ENCODE data around the gene TUBGCP2.

- no peak for TF ChIP-seq CTCF (IDR thresholded peaks at IDR 0.05)
- TF ChIP-seq REST (IDR thresholded peaks at IDR 0.05; ENCODE audit: insufficient read depth in 1 of 2, low read depth in 2 of 2, low read length in 1 of 2) = no peak
- no peak for TF ChIP-seq POLR2AphosphoS5 (IDR thresholded peaks at IDR 0.05; ENCODE audit: low read depth, low read length)
- TF ChIP-seq SIN3A (IDR thresholded peaks at IDR 0.05; ENCODE audit: borderline replicate concordance, insufficient read depth, low read depth, low read length) = no peak
- TF ChIP-seq TCF7L2 (IDR thresholded peaks at IDR 0.05; ENCODE audit: low read depth, low read length) = no peak
These were observed 15.6 kb upstream of the TUBGCP2 start for GRCh38 chr10:133324198-133324792.
